WTC11 (cell line): ENCODE measurements around the gene SCN4B.

Source experiments
- ATF3 ChIP-seq: sonication (generic); formaldehyde crosslinking; conservative IDR thresholded peaks from 2 replicates; pipeline ENCODE4 v1.8.1; 2022; ENCODE audit warnings: mild to moderate bottlenecking, missing genetic modification reagents
- ELF4 ChIP-seq: sonication (generic); formaldehyde crosslinking; IDR thresholded peaks from 2 replicates; pipeline ENCODE4 v1.8.1; 2022; ENCODE audit warnings: low read depth, mild to moderate bottlenecking, moderate library complexity, missing genetic modification reagents
- TP53 ChIP-seq: sonication (generic); formaldehyde crosslinking; IDR thresholded peaks from 2 replicates; pipeline ENCODE4 v1.8.1; 2023; ENCODE audit warnings: mild to moderate bottlenecking, missing genetic modification reagents
- TF ChIP-seq, protein P1 (sequence below): fragments of 200-600 bp; IDR thresholded peaks from 2 replicates; pipeline ENCODE4 v1.8.0; 2022; ENCODE audit warnings: antibody characterized with exemption
- TF ChIP-seq, protein P2 (sequence below): sonication (generic); formaldehyde crosslinking; IDR thresholded peaks from 2 replicates; pipeline ENCODE4 v1.8.0; 2022; ENCODE audit warnings: mild to moderate bottlenecking, missing genetic modification reagents

DNA sequence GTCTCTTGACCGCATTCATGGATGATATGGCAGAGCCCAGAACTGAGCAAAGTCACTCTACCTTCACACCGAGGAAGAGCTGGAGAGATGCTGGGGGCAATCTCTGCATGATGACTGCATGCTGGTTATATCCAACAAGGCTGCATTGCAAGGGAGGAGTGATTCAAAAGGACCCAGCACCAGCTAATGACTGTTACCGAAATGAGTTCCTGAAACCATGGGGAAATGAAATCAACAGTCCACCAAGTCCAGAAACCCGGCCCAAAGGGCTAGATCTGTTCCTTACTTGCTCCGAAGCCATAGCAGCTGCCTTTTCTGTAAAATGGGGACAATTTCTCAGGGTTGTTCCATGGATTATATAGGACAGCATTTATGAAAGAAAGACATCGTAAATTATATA lies 64.7 kb downstream of the SCN4B start:
- TF ChIP-seq, protein P1, sequence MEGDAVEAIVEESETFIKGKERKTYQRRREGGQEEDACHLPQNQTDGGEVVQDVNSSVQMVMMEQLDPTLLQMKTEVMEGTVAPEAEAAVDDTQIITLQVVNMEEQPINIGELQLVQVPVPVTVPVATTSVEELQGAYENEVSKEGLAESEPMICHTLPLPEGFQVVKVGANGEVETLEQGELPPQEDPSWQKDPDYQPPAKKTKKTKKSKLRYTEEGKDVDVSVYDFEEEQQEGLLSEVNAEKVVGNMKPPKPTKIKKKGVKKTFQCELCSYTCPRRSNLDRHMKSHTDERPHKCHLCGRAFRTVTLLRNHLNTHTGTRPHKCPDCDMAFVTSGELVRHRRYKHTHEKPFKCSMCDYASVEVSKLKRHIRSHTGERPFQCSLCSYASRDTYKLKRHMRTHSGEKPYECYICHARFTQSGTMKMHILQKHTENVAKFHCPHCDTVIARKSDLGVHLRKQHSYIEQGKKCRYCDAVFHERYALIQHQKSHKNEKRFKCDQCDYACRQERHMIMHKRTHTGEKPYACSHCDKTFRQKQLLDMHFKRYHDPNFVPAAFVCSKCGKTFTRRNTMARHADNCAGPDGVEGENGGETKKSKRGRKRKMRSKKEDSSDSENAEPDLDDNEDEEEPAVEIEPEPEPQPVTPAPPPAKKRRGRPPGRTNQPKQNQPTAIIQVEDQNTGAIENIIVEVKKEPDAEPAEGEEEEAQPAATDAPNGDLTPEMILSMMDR: no peak
- TF ChIP-seq TP53 (no peak), ELF4 (no peak), ATF3 (no peak)
- TF ChIP-seq, protein P2, sequence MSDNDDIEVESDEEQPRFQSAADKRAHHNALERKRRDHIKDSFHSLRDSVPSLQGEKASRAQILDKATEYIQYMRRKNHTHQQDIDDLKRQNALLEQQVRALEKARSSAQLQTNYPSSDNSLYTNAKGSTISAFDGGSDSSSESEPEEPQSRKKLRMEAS (CRISPR knock-in tag): no peak
